GM23338 (cell line): ENCODE results near the gene KPNA2. TPM values are rescaled to one million over a fixed set of nuclear protein-coding genes. Genes with fewer than 3 reads are reported as not detected.

Experiments used
- ATAC-seq: fragments of 200-7000 bp; cut with Tn5 transposase; 3 replicates; pipeline ENCODE4 v1.9.1; 2020
- DNase-seq: peaks from one replicate; pipeline ENCODE4 v3.0.0-alpha.2; 2015; ENCODE audit warnings: low spot score
- H2AFZ ChIP-seq: fragments of 200-600 bp; sonication (generic); 2 replicates; pipeline ENCODE4 v1.8.0; 2016; ENCODE audit warnings: antibody characterized with exemption, mild to moderate bottlenecking, moderate library complexity
- H3F3A ChIP-seq: fragments of 200-600 bp; sonication (generic); replicated peaks from 2 replicates; pipeline ENCODE4 v1.8.0; 2017; ENCODE audit warnings: antibody characterized with exemption, mixed run types, low read depth
- H3K27ac ChIP-seq: fragments of 200-600 bp; sonication (generic); 2 replicates; pipeline ENCODE4 v1.6.1; 2016; ENCODE audit warnings: low read depth
- H3K27me3 ChIP-seq: fragments of 200-600 bp; sonication (generic); 2 replicates; pipeline ENCODE4 v1.8.0; 2016; ENCODE audit warnings: mild to moderate bottlenecking, mixed run types, moderate library complexity; ENCODE audit not compliant: insufficient read depth
- H3K36me3 ChIP-seq: fragments of 200-600 bp; sonication (generic); 2 replicates; pipeline ENCODE4 v1.8.0; 2016; ENCODE audit warnings: mild to moderate bottlenecking; ENCODE audit not compliant: insufficient read depth
- H3K4me1 ChIP-seq: fragments of 200-600 bp; sonication (generic); 2 replicates; pipeline ENCODE4 v1.8.0; 2016; ENCODE audit warnings: mild to moderate bottlenecking, moderate library complexity; ENCODE audit not compliant: insufficient read depth
- H3K4me2 ChIP-seq: fragments of 200-600 bp; sonication (generic); 2 replicates; pipeline ENCODE4 v1.7.1; 2017; ENCODE audit warnings: mixed run types
- H3K4me3 ChIP-seq: fragments of 200-600 bp; sonication (generic); 2 replicates; pipeline ENCODE4 v1.6.1; 2016; ENCODE audit warnings: mixed run types
- H3K79me2 ChIP-seq: fragments of 200-600 bp; sonication (generic); replicated peaks from 2 replicates; pipeline ENCODE4 v1.8.0; 2017; ENCODE audit warnings: mild to moderate bottlenecking; ENCODE audit not compliant: insufficient read depth
- H3K9me2 ChIP-seq: fragments of 200-600 bp; sonication (generic); 2 replicates; pipeline ENCODE4 v1.8.0; 2017; ENCODE audit not compliant: insufficient read depth
- H4K20me1 ChIP-seq: fragments of 200-600 bp; sonication (generic); replicated peaks from 2 replicates; pipeline ENCODE4 v1.8.0; 2017; ENCODE audit warnings: mild to moderate bottlenecking; ENCODE audit not compliant: insufficient read depth
- H3K27ac Mint-ChIP-seq: 2 replicates; pipeline ENCODE4 v1.8.0; 2020; ENCODE audit warnings: inconsistent platforms, mild to moderate bottlenecking, moderate library complexity, mixed read lengths
- H3K27me3 Mint-ChIP-seq: 3 replicates; pipeline ENCODE4 v1.8.0; 2022; ENCODE audit warnings: low read depth, mild to moderate bottlenecking, moderate library complexity, mixed read lengths, inconsistent platforms; ENCODE audit not compliant: insufficient read depth, poor library complexity
- H3K36me3 Mint-ChIP-seq: 3 replicates; pipeline ENCODE4 v1.8.0; 2021; ENCODE audit warnings: low read depth, mild to moderate bottlenecking, inconsistent platforms, moderate library complexity, mixed read lengths
- H3K4me1 Mint-ChIP-seq: 3 replicates; pipeline ENCODE4 v1.8.0; 2020; ENCODE audit warnings: mild to moderate bottlenecking, inconsistent platforms, mixed read lengths
- H3K4me3 Mint-ChIP-seq: 3 replicates; pipeline ENCODE4 v1.8.0; 2021; ENCODE audit warnings: moderate library complexity, mild to moderate bottlenecking, inconsistent platforms, mixed read lengths
- H3K9me3 Mint-ChIP-seq: 3 replicates; pipeline ENCODE4 v1.8.0; 2020; ENCODE audit warnings: moderate library complexity, mild to moderate bottlenecking, inconsistent platforms, mixed read lengths
- CREB1 ChIP-seq: fragments of 250-450 bp; sonication (Bioruptor Pico); IDR thresholded peaks from 2 replicates; pipeline ENCODE4 v1.5.0; 2020; ENCODE audit warnings: low read depth, mild to moderate bottlenecking, moderate library complexity
- EZH2 ChIP-seq: fragments of 200-600 bp; sonication (generic); IDR thresholded peaks from one replicate; pipeline ENCODE4 v1.8.0; 2017; ENCODE audit warnings: antibody characterized with exemption, mild to moderate bottlenecking, low read depth; ENCODE audit not compliant: unreplicated experiment
- EZH2phosphoT487 ChIP-seq: fragments of 200-600 bp; sonication (generic); IDR thresholded peaks from one replicate; pipeline ENCODE4 v1.8.1; 2018; ENCODE audit warnings: antibody characterized with exemption; ENCODE audit not compliant: unreplicated experiment
- POLR2AphosphoS5 ChIP-seq: IDR thresholded peaks from 2 replicates; pipeline ENCODE4 v1.6.1; 2016; ENCODE audit warnings: antibody characterized with exemption, low read depth
- ZNF114 ChIP-seq: fragments of 250-450 bp; sonication (Bioruptor Pico); IDR thresholded peaks from 2 replicates; pipeline ENCODE4 v1.5.0; 2020; ENCODE audit warnings: mild to moderate bottlenecking, moderate library complexity
- ZNF331 ChIP-seq: fragments of 250-450 bp; sonication (Bioruptor Pico); IDR thresholded peaks from 2 replicates; pipeline ENCODE4 v1.5.0; 2020; ENCODE audit warnings: low read depth, mild to moderate bottlenecking, moderate library complexity
- ZNF462 ChIP-seq: fragments of 250-450 bp; sonication (Bioruptor Pico); IDR thresholded peaks from 2 replicates; pipeline ENCODE4 v1.5.0; 2020; ENCODE audit warnings: mild to moderate bottlenecking, moderate library complexity
- polyA plus RNA-seq: library from polyadenylated mRNA; unstranded; fragments of >200 nt; fragmentation: Nextera tagmentation; extraction: Ambion mirVana; gene quantifications from 2 replicates; pipeline ENCODE4 v1.2.1, GENCODE V29; 2016
- total RNA-seq: library from RNA; depleted of rRNA; stranded (reverse); fragments of >200 nt; shearing (Covaris generic); gene quantifications from 2 replicates; pipeline ENCODE4 v1.2.3, GENCODE V29; 2014
- TF ChIP-seq, protein P1 (sequence below): IDR thresholded peaks from one replicate; pipeline ENCODE4 v1.6.1; 2018; ENCODE audit warnings: antibody characterized with exemption; ENCODE audit not compliant: unreplicated experiment
- TF ChIP-seq, protein P2 (sequence below), 2 experiments: fragments of 200-600 bp in 1 of 2; sonication (generic) in 1 of 2; conservative IDR thresholded peaks; 2 replicates each; pipeline versions ENCODE4 v1.5.1 to v1.6.1; 2016 to 2017; ENCODE audit warnings: antibody characterized with exemption in 2 of 2, low read depth in 2 of 2, mild to moderate bottlenecking in 2 of 2, moderate library complexity in 1 of 2

Gene KPNA2
- total and polyA plus RNA-seq, 2 experiments from 2014 or later: 375 to 442 TPM

GRCh38 chr17:68057531-68057952 is 22.0 kb downstream of the KPNA2 start:
- Histone ChIP-seq H4K20me1 (no peaks in the 10 kb centered on the region), H3K27ac (no peak overlapping the region), H3K4me2 (no peak overlapping the region), H3K79me2 (no peaks in the 10 kb centered on the region), H3K9me2 (no peaks in the 10 kb centered on the region), H2AFZ (no peak overlapping the region), H3K4me3 (no peak overlapping the region), H3K4me1 (no peaks in the 10 kb centered on the region), H3K27me3 (no peaks in the 10 kb centered on the region), H3K36me3 (no peaks in the 10 kb centered on the region), H3F3A (no peaks in the 10 kb centered on the region)
- ATAC-seq (peak; percentile 84), DNase-seq (peak; percentile 44)
- H3K27ac Mint-ChIP-seq: no peak overlapping the region
- H3K4me3 Mint-ChIP-seq: no peak overlapping the region
- H3K27me3 Mint-ChIP-seq: no peaks in the 10 kb centered on the region
- TF ChIP-seq POLR2AphosphoS5: no peak
- TF ChIP-seq ZNF114: no peak
- no peak for TF ChIP-seq ZNF331
- no peak for TF ChIP-seq EZH2phosphoT487
- TF ChIP-seq, protein P1, sequence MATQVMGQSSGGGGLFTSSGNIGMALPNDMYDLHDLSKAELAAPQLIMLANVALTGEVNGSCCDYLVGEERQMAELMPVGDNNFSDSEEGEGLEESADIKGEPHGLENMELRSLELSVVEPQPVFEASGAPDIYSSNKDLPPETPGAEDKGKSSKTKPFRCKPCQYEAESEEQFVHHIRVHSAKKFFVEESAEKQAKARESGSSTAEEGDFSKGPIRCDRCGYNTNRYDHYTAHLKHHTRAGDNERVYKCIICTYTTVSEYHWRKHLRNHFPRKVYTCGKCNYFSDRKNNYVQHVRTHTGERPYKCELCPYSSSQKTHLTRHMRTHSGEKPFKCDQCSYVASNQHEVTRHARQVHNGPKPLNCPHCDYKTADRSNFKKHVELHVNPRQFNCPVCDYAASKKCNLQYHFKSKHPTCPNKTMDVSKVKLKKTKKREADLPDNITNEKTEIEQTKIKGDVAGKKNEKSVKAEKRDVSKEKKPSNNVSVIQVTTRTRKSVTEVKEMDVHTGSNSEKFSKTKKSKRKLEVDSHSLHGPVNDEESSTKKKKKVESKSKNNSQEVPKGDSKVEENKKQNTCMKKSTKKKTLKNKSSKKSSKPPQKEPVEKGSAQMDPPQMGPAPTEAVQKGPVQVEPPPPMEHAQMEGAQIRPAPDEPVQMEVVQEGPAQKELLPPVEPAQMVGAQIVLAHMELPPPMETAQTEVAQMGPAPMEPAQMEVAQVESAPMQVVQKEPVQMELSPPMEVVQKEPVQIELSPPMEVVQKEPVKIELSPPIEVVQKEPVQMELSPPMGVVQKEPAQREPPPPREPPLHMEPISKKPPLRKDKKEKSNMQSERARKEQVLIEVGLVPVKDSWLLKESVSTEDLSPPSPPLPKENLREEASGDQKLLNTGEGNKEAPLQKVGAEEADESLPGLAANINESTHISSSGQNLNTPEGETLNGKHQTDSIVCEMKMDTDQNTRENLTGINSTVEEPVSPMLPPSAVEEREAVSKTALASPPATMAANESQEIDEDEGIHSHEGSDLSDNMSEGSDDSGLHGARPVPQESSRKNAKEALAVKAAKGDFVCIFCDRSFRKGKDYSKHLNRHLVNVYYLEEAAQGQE: no peak
- TF ChIP-seq, protein P2, sequence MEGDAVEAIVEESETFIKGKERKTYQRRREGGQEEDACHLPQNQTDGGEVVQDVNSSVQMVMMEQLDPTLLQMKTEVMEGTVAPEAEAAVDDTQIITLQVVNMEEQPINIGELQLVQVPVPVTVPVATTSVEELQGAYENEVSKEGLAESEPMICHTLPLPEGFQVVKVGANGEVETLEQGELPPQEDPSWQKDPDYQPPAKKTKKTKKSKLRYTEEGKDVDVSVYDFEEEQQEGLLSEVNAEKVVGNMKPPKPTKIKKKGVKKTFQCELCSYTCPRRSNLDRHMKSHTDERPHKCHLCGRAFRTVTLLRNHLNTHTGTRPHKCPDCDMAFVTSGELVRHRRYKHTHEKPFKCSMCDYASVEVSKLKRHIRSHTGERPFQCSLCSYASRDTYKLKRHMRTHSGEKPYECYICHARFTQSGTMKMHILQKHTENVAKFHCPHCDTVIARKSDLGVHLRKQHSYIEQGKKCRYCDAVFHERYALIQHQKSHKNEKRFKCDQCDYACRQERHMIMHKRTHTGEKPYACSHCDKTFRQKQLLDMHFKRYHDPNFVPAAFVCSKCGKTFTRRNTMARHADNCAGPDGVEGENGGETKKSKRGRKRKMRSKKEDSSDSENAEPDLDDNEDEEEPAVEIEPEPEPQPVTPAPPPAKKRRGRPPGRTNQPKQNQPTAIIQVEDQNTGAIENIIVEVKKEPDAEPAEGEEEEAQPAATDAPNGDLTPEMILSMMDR (conservative IDR thresholded peaks at IDR 0.05; ENCODE audit: low read depth in 2 of 2): peak; percentile 67 to 75
- H3K4me1 Mint-ChIP-seq: no peaks in the 10 kb centered on the region
- peaks cover 2% of the 10 kb centered on the region; the same call in 1 of the 3 replicates for H3K36me3 Mint-ChIP-seq
- peaks cover 2% of the 10 kb centered on the region; the same call in 1 of the 3 replicates for H3K9me3 Mint-ChIP-seq

DNA sequence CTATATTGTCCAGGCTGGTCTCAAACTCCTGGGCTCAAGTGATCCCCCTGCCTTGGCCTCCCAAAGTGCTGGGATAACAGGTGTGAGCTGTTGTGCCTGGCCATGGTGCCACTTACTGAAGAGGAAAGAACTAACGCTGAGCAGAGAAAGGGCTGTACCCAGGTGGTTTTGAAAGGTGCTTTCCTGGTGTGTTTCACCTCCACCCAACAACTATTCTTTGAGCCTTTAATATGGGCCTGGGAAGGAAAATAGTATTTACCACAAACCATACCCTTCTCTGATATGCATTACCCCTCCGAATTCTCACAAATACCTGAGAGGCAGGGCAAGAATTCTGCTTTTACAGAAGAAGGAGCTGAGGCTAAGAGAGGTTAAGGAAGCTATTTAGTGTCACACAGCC is 24.8 kb downstream of the KPNA2 start:
- Histone ChIP-seq H3K4me1 (no peaks in the 10 kb centered on the region), H3K27ac (no peak overlapping the region), H3F3A (no peaks in the 10 kb centered on the region), H2AFZ (no peak overlapping the region), H3K36me3 (no peaks in the 10 kb centered on the region), H3K9me2 (no peaks in the 10 kb centered on the region), H3K4me2 (no peak overlapping the region), H3K79me2 (no peaks in the 10 kb centered on the region), H3K27me3 (no peaks in the 10 kb centered on the region), H3K4me3 (no peak overlapping the region), H4K20me1 (no peaks in the 10 kb centered on the region)
- Mint-ChIP-seq H3K4me1 (no peaks in the 10 kb centered on the region), H3K9me3 (no peaks in the 10 kb centered on the region), H3K27me3 (peaks cover 2% of the 10 kb centered on the region), H3K27ac (no peak overlapping the region), H3K4me3 (no peak overlapping the region), H3K36me3 (no peaks in the 10 kb centered on the region)
- DNase-seq (no peak), ATAC-seq (no peak)
- TF ChIP-seq CREB1 (CRISPR knock-in tag) (no peak), POLR2AphosphoS5 (no peak), ZNF462 (CRISPR knock-in tag) (no peak), EZH2phosphoT487 (no peak), EZH2 (no peak)
